Fibroblast of skin of left biceps (primary cell): ENCODE results near the gene FBP2.
A peak's percentile ranks its signal among the peaks of the same experiment; 100 is the strongest.
"Not testable (repeated sequence)": the region's sequence is repeated elsewhere in the genome, so short reads cannot be mapped to it uniquely, and the experiment has no call there.

ENCODE experiments used
- DNase-seq, 2 experiments: peaks; one replicate each; pipeline ENCODE4 v3.0.0-alpha.2; 2013; ENCODE audit warnings: low read depth in 2 of 2

The FBP2 gene

DNA sequence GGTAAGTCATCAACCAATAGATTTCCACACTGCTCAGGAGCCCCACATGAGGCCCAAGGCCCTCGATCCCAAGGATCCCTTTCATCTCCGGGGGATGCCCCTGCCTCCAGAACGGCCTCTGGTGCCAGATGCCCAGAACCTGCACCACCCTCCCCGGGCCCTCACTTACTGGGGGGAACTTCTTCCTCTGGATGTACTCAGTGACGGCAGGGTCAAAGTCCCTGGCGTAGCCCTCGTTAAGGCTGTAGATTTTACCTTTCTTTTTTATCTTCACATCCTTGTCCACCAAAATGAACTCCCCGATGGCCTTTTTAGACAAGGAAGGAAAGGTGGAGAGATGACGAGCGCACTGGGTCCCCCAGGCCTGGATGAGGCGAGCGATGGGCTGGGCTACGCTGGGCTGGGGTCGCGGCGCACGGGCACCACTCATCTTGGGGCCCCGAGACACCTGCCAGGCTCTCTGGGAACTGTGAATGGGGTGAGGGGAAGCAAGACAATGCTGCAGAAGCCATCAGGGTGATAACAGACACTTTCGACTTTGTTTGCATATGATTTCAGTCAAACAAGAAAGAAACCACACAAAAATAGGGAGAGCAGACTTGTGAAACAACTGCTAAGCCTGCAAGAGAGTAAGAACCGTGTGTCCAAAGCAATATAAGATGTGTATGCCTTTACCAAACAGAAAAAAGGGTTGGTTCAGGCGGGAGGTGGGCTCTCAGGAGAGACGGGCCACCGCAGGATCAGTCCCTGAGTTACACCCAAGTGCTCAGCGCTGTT lies 13.2 kb upstream of the FBP2 start:
- DNase-seq: no peak

DNA sequence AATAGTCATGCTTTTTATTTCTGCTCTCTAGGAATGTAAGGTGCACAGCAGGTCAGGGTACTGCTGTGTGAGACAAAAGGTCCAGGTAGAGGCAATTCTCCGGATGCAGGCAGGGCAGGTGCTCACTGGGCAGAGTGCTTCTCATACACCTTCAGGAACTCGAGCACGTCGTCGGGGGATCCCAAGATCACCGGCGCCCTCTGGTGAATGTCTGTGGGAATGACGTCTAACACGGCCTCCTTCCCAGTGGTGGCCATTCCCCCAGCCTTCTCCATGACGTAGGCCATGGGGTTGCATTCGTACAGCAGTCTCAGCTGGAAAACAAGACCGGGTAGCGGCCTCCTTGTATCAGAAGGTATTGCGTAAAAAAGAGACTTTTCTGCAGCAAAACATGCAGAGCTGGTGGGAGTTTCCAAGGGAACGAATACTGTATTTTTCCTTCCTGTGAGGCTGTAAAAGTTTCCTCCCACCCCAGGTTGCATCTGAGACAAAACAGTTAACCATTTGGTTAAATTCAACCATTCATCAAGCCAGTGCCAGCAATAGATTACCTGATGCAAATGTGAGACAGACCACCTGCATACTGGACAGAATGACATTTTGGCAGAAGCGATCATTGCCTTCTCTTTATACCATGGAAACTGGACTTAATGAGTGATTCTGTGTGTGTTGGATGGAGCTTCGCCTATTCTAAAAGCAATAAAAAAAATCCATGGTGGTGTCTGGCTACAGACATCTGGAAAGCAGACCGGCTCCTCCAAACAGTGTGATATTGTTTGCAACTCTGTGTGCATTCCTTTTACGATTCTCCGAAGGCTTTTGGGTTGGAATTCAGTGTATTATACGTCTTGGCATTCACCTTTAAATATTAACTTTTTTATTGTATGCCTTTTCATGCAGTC lies 9.9 kb upstream of the FBP2 start:
- DNase-seq: peak; percentile 4 to 13

DNA sequence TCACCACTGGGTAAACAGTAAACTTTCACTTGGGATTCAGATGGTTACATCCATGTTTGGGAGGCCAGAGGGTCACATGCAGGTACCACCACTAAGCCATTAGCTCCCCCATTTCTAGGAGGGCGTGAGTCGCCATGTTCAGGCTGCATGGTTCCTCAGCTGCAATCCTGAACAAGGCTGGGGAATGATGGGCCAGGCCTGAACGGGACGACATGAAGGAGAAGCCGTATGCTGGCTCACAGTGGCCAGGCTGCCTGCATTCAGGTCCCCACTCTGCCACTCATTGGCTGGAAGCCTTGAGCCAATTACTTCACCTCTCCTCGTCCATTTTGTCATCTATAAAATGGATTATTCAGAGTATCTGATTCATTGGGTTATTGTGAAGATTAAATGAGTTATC lies 9.0 kb upstream of the FBP2 start:
- no peak for DNase-seq

DNA sequence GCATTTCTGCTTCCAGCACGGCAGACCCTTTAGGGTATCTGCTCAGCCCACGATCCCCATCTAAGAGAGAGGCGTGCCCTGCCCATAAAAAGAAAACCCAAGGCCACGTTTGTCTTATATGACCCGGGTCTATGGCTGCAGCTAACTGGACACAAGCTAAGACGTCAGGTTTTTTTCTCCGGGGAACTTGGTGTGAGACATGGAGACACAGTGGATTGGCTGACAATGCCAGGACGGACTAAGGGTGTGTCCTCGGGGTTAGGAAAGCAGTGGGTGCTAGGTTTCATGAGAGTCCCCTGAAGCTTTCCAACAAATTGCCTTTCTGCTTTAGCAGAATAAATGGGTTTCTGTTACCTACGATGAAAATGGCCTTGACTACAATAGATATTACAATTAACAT lies 7.1 kb upstream of the FBP2 start:
- DNase-seq: no peak

DNA sequence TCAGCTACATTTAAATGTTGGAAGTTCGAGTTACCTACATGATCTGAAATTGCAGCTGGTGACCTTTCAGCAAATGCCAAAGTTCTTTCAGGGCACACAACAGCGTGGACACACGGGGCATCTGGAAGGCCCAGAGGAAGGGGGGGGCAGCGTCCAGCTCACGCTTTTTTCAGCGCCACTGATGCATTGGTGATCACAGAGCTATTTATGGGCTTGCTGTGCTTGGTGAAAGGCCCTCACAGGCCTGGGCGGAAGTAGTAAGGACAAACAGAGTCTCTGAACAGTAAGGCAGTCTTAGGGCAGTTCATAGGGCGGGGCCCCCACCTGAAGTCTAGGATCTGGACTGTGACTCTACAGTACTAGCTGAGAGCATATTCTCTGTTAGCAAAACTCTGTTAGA lies 6.6 kb upstream of the FBP2 start:
- no peak for DNase-seq

DNA sequence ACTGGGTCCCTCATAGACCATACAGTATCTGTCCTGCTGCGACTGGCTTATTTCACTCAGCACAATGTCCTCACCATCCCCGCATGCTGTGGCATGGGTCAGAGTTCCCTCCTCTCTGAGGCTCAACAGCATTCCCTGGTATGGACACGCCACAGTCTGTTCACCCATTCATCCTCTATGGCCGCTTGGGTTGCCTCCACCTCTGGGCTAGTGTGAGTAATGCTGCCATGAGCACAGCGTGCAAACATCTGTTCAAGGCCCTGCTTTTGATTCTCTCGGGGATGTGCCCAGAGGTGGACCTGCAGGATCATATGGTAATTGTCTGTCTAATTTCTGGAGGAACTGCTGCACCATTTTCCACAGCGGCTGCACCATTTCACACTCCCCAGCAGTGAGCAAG lies 5.5 kb upstream of the FBP2 start:
- no peak for DNase-seq

DNA sequence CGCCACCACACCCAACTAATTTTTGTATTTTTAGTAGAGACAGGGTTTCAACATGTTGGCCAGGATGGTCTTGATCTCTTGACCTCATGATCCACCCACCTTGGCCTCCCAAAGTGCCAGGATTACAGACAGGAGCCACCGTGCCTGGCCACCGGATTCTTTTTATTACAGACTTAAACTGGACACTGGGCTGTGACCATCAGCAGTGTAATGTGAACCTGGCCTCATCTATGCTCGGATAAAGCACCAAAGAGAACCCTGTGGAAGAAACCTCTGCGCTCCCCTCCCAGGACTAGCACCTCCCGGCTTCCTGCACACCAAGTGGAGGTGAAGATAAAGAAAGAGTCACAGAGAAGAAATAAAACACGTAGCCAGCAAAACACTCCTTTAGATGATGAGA lies 941 bp downstream of the FBP2 start:
- not testable (repeated sequence) for DNase-seq

DNA sequence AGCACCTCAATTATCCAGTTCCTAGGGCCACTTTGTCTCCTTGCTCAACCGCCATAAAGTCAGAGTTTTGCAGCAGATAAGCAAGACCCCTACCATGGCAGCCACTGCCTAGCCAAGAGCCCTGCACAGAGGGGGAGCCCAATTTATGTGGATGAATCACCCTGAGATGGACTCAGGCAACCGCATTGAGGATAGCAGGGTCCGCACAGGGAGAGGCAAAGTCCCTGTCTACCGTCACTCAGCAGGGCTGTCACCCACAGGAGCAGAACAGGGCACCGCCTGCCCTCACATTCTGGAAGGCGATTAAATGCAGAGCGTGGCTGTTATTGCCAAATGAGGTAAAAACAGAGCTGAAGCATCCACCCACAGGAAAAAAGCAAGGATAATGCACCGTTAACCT lies 1.7 kb downstream of the FBP2 start:
- no peak for DNase-seq

DNA sequence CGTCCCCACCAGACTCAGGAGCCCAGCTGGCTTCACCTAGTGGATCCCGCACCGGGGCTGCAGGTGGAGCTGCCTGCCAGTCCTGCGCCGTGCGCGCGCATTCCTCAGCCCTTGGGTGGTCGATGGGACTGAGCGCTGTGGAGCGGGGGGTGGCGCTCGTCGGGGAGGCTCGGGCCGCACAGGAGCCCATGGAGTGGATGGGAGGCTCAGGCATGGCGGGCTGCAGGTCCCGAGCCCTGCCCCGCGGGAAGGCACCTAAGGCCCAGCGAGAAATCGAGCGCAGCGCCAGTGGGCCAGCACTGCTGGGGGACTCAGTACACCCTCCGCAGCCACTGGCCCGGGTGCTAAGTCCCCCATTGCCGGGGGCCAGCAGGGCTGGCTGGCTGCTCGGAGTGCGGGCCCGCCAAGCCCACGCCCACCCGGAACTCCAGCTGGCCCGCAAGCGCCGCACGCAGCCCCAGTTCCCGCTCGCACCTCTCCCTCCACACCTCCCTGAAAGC lies 2.5 kb downstream of the FBP2 start:
- not testable (repeated sequence) for DNase-seq

DNA sequence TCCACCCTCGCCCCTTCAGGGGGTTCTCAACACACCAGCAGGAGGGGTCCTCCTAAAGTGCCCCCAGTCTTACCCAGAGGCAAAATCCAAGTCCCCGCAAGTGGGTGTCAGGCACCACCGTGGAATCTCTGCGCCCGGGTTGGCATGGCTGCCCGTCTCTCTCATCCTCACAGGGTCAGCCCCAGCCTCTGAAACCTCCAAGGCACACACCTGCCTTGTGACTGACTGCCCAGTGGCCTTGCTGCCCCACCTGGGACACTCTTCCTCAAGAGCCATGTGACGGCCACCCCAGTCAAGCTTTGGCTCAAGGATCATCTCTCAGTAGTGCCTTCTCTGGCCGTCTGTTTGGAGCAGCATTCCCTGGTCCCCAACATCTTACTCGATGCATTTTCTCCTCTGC lies 4.9 kb downstream of the FBP2 start:
- no peak for DNase-seq

DNA sequence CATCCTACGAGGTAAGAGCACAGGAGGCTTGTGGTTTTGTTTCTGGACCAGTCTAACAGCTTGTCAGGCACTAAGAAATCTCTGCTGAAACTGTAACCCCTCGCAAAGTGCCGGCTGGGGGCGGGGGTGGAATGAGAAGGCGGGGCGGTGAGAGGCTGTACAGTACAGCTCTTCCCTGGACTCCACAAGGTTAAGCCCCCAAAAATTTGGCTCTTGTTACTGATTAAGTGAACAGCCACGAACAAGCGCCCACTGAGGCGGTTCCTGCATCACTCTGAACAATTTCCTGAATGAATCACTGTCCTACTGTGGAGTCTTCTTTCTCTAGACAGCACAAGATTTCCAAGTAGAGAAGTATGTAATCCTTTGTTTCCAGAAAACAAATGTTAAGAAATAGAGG lies 6.8 kb downstream of the FBP2 start:
- peak in 1 of 2 experiments; percentile 14 for DNase-seq

DNA sequence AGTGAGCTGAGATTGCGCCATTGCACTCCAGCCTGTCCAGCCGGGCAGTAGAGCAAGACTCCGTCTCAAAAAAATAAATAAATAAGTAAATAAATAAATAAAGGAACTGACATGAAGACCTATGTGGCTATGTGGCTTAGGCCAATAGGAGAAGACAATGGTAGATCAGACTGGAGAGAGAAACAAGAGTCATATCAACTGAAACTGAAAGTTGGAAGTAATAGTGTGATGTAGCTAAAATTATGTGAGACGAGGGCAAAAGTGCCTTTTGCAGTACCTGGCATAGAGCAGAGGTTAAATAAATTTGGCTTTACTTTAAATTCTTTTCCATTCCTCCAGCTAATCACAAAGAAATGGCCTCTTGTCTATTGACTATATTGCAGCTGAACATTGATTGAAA lies 7.3 kb downstream of the FBP2 start:
- no peak for DNase-seq

DNA sequence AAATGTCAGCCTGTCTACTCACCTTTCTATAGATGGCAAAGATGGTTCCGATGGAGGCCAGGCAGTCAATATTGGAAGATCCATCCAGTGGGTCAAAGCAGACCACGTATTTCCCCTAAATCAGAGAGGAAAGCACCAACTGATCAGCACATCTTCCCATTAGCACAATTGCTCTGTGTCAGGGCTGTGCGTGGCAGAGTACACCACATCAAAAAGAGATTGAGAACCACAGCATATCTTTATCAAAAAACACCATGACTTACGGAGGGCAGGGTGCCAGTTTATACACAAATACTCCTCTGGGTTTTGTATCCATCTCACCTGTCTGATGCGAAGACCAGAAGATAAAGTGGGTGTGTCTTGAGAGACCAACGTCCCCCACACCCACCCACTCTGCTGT lies 9.1 kb downstream of the FBP2 start:
- no peak for DNase-seq

DNA sequence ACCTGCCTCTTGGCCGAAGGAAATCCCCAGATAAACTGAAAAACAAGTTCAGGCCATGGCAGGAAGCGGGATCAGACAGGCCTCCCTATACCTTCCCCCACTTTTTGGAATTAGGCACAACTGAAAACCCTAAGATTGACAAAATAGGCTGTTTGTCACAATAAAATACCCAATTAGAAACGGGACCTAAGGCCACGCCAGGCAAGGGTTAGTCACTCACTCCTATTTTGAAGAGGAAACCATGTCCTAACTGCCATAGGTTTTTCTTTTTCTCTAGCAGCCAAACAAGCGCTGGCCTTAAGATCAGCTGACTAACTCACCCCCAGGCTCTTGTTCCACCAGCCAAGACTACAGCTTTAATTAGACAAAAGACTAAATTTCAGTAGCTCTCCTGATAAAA lies 11.9 kb downstream of the FBP2 start:
- DNase-seq: no peak

DNA sequence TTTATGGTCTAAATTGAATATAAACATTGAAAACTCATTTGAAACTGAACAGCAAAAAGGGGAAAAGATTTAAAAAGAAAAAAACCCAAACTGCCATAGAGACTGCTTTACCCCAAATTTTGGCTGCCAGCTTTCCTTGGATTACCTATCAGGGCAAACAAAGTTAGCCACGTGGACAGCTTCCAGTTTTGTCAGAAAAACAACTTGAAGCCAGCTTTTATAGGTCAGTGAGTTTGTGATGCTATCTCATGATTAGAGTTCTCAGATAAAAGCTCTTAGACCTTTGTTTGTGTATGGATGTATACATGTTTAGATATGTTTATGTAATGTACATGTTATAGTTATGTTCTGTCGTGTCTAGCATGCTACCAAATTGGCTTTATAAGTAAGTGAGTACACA lies 16.1 kb downstream of the FBP2 start:
- no peak for DNase-seq

DNA sequence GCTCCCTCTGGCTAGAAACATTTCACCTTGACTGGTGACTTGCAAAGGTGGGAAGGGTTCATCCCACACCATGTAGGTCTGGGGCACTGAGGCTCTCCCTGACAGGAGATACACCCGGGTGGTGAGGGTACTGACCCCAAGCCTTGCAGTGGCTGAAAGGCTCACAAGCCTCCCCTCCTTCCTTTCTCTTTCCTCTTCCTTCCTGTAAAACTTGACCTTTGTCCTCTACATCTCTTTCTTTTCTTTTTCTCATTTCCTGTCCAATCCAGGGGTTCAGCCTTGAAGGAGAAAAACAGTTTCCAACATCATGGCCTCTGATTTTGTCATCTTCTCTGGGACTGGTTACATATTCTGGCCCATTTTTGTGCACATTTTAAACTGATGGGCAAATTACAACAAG lies 16.6 kb downstream of the FBP2 start:
- no peak for DNase-seq

DNA sequence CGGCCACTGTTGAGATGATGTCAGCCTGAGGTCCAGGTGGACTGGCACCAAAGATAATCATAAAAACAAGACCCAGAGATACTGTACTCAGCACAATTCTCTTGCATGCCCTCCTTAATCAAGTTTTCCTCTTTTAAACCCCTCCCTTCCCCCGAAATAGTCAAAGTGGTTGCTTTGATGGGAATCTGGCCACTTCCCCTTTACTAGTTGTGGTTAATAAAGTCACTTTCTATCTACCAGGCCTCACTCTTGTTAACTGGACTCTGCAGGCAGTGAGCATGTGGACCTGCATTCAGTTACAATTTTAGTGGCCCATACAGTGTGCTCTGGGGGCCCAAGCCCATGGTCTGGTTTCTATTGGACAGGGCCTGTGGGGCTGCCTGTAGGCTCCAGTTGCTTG lies 17.5 kb downstream of the FBP2 start:
- no peak for DNase-seq

DNA sequence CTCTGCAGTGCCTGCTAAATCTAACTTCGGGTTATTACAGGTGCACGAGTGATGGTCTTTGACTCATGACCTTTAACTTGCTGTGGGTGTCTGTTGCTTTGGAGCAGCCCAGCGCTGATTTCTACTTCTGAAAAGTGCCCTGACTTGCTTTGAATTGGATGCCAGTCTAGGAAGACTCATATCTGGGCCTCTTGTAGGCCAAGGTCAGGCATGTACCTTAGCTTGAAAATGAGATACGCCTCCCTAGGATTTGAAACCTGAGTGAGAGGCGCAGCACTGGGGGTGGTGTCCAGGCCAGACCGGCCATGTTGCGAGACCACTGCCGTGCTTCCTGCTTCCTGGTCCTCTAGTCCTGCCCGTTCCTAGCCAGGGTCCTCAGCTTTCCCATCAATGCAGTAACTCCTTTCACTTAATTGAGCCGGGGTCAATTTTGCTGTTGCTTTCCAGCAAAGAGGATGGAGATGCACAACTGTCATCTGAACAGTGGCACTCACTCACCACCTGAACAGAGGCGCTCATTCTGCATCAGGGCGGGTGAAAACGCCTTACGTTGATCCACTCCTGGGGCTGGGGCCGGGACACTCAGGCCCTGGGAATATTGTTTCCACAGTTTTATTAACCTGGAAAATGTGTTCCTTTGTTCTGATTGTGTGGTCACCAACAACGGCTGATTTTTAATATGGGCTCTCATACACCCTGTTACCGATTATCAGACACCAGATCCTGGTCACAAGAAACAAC lies 24.5 kb downstream of the FBP2 start:
- no peak for DNase-seq

DNA sequence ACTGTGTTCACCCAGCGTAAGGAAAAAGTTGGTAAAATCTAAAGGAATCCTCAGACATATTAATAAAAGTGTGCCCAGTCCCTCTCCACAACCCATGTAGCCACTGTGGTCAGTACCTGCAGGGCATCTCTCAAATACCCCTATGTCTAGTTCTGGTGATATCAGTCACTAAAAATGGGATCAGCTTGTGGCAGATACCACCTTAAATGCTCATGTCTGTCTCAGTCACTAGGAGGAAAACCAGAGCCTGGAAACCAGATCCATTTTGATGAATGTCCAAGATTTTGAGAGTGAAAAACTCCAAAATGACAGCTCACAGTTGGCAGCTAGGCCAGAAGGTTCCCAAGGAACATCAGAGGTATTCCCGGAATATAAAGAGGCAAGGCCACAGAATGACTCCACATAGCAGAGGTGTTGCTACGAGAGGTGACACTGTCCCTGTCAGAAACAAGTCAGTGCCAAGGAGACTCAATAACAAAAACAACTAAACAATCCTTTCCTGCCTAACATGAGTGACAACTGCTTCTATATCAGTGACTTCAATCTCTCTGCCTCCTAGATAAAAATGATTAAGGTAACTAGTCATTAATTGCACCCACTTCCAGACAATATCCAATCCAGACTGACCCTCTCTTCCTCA lies 25.3 kb downstream of the FBP2 start:
- DNase-seq: no peak

DNA sequence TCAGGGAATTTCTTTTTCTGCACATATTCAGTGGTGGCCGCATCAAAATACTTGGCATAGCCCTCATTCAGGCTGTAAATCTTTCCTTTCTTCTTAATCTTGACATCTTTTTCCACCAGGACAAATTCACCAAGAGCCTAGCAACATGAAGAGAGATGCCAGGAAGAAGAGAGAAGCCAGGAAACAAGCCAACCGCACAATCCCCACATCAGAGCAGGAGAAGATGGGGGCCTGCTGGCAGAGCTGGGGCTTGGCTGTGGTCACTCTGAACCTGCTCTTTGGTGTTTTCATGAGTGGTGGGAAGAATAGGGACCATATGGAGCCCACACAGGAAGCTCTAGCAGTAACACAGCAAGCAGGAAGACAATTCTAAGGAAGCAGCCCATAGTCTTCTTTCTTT lies 26.4 kb downstream of the FBP2 start:
- no peak for DNase-seq

DNA sequence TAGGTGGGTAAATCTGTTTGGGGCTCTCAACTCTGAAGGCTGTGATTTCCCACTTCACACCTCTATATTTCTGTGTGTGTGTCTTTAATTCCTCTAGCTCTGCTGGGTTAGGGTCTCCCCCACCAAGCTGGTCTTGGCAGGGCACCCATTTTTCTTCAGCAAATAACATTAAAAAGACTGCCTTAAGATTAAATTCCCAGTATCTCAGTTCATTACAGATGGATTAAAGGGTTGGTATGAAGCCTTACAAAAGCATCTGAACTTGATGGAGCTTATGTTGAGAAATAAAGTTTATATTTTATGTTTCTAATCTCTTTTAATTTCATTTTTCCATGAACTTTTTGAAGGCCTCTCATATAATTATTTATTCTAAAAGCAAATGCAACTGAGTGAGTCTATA lies 27.1 kb downstream of the FBP2 start:
- no peak for DNase-seq

DNA sequence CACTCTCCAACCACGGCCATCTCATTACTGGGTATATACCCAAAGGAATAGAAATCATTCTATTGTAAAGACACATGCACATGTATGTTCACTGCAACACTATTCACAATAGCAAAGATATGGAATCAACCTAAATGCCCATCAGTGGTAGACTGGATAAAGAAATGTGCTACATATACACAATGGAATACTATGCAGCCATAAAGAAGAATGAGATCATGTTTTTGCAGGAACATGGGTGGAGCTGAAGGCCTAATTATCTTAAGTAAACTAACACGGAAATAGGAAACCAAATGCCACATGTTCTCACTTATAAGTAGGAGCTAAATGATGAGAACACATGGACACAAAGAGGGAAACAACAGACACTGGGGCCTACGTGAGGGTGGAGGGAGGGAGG lies 29.3 kb downstream of the FBP2 start:
- DNase-seq: not testable (repeated sequence)
